GM12878 (cell line): ENCODE measurements around the gene MARCHF10. TPM values are rescaled to one million over a fixed set of nuclear protein-coding genes. Genes with fewer than 3 reads are reported as not detected.

ENCODE experiments used
- ATAC-seq: fragments of 200-7000 bp; cut with Tn5 transposase; 3 replicates; pipeline ENCODE4 v1.9.1; 2020; ENCODE audit warnings: mild to moderate bottlenecking, moderate library complexity
- BruUV-seq: library from RNA; stranded (reverse); fragments of 400-500 nt; replicated peaks from 2 replicates; lab custom pipeline; 2021; lab: Mats Ljungman, UMichigan
- CTCF ChIA-PET: fragments of 300-600 bp; sonication (Branson Sonifier 250); formaldehyde crosslinking; extraction: SDS; loops from one replicate; lab custom pipeline; 2021; ENCODE audit warnings: inconsistent platforms; lab: Yijun Ruan, JAX
- POLR2A ChIA-PET: fragments of 350-600 bp; formaldehyde crosslinking; extraction: SDS; loops from one replicate; lab custom pipeline; 2021; ENCODE audit warnings: inconsistent platforms; lab: Charles Lee
- RAD21 ChIA-PET: fragments of 300-600 bp; sonication (Branson Sonifier 250); formaldehyde crosslinking; loops from one replicate; lab custom pipeline; 2023; ENCODE audit warnings: antibody characterized with exemption; ENCODE audit not compliant: unreplicated experiment; lab: Charles Lee
- SMC1A ChIA-PET: fragments of 300-600 bp; sonication (Branson Sonifier 250); formaldehyde crosslinking; loops from one replicate; lab custom pipeline; 2023; ENCODE audit not compliant: unreplicated experiment, uncharacterized antibody; lab: Charles Lee
- DNase-seq: peaks from one replicate; pipeline ENCODE4 v3.0.0-alpha.2; 2011; ENCODE audit warnings: low read depth, low spot score
- FAIRE-seq: peaks from 3 replicates; lab custom pipeline; 2011; peaks lifted over from hg19 to GRCh38; lab: Jason Lieb, UNC
- H2AFZ ChIP-seq: 2 replicates; pipeline ENCODE4 v1.6.0; 2011; ENCODE audit warnings: low read depth, low read length, control low read depth; ENCODE audit not compliant: control insufficient read depth
- H3K27ac ChIP-seq: 2 replicates; pipeline ENCODE4 v1.5.1; 2011; ENCODE audit warnings: control low read depth; ENCODE audit not compliant: control insufficient read depth, insufficient read depth
- H3K27me3 ChIP-seq, 2 experiments: replicated peaks in 1 of 2; 2 replicates each; pipeline versions ENCODE4 v1.6.0 to v1.6.1; 2011; ENCODE audit warnings: low read length in 1 of 2; ENCODE audit not compliant: control insufficient read depth in 2 of 2, insufficient read depth in 2 of 2
- H3K36me3 ChIP-seq, 2 experiments: 2 replicates each; pipeline ENCODE4 v1.5.1; 2011; ENCODE audit warnings: low read length in 1 of 2; ENCODE audit not compliant: control insufficient read depth in 2 of 2, insufficient read depth in 2 of 2
- H3K4me1 ChIP-seq: 2 replicates; pipeline ENCODE4 v1.6.1; 2011; ENCODE audit warnings: mild to moderate bottlenecking, low read length, moderate library complexity, mixed read lengths; ENCODE audit not compliant: control insufficient read depth, insufficient read depth
- H3K4me2 ChIP-seq: 2 replicates; pipeline ENCODE4 v1.6.0; 2011; ENCODE audit warnings: control low read depth; ENCODE audit not compliant: control insufficient read depth, insufficient read depth
- H3K4me3 ChIP-seq: fragments of 200-600 bp; sonication (generic); 2 replicates; pipeline ENCODE4 v1.5.1; 2016
- H3K79me2 ChIP-seq: 2 replicates; pipeline ENCODE4 v1.6.0; 2011; ENCODE audit warnings: low read length; ENCODE audit not compliant: control insufficient read depth, insufficient read depth
- H3K9ac ChIP-seq: 2 replicates; pipeline ENCODE4 v1.8.0; 2011; ENCODE audit warnings: low read length, control low read depth, mixed read lengths; ENCODE audit not compliant: control insufficient read depth, insufficient read depth
- H3K9me3 ChIP-seq: replicated peaks from 3 replicates; pipeline ENCODE4 v1.5.1; 2011; ENCODE audit warnings: mild to moderate bottlenecking, low read length; ENCODE audit not compliant: control insufficient read depth, insufficient read depth
- H4K20me1 ChIP-seq: 2 replicates; pipeline ENCODE4 v1.6.0; 2011; ENCODE audit not compliant: control insufficient read depth, insufficient read depth
- CTCF ChIP-seq, 3 experiments: IDR thresholded peaks in 2 of 3; conservative IDR thresholded peaks in 1 of 3; 2 replicates each; pipeline ENCODE4 v1.5.1; 2011; ENCODE audit warnings: low read depth in 3 of 3, low read length in 3 of 3, mild to moderate bottlenecking in 3 of 3, control low read depth in 2 of 3, moderate library complexity in 2 of 3, inconsistent platforms in 1 of 3, mixed read lengths in 1 of 3; ENCODE audit not compliant: control insufficient read depth in 2 of 3, insufficient read depth in 1 of 3; ENCODE audit errors: extremely low read depth in 1 of 3
- MEF2B ChIP-seq: fragments of 450-650 bp; IDR thresholded peaks from 2 replicates; pipeline ENCODE4 v1.6.1; 2018; ENCODE audit warnings: mild to moderate bottlenecking, moderate library complexity; ENCODE audit not compliant: partially characterized antibody, poor library complexity, severe bottlenecking
- NBN ChIP-seq: fragments of 450-650 bp; IDR thresholded peaks from 2 replicates; pipeline ENCODE4 v1.6.1; 2016
- PRDM15 ChIP-seq: fragments of 450-650 bp; formaldehyde crosslinking; IDR thresholded peaks from 2 replicates; pipeline ENCODE4 v1.4.0; 2020; ENCODE audit warnings: mild to moderate bottlenecking, moderate library complexity
- SMAD1 ChIP-seq: fragments of 450-650 bp; IDR thresholded peaks from 2 replicates; pipeline ENCODE4 v1.6.1; 2018; ENCODE audit warnings: mild to moderate bottlenecking, low read depth; ENCODE audit not compliant: partially characterized antibody
- SMARCA5 ChIP-seq: fragments of 450-650 bp; IDR thresholded peaks from 2 replicates; pipeline ENCODE4 v1.6.1; 2017; ENCODE audit warnings: mild to moderate bottlenecking
- ZNF24 ChIP-seq: fragments of 450-650 bp; IDR thresholded peaks from 2 replicates; pipeline ENCODE4 v1.6.1; 2017; ENCODE audit warnings: antibody characterized with exemption, mild to moderate bottlenecking
- WGBS: methylation state at CpG from one replicate; pipeline ENCODE4 v1.1.6; 2016; ENCODE audit warnings: low lambda C conversion rate; ENCODE audit not compliant: insufficient replicate concordance, insufficient coverage; ENCODE audit errors: missing lambda C conversion rate; 5-methylcytosine and 5-hydroxymethylcytosine counted together
- in situ Hi-C: fragments of 300-500 bp; cut with MboI; formaldehyde crosslinking; loops from 9 replicates; pipeline ENCODE4 v1.14.3; 2018; ENCODE audit warnings: mixed read lengths
- intact Hi-C: fragments of 100-400 bp; cut with micrococcal nuclease; formaldehyde crosslinking; loops from one replicate; pipeline ENCODE4 v1.14.2; 2022; ENCODE audit not compliant: unreplicated experiment
- polyA plus RNA-seq, 11 experiments: library from polyadenylated mRNA; depleted of rRNA in 4 of 11; unstranded in 6 of 11; stranded (reverse) in 5 of 11; fragments of >200 nt; fragmentation: Nextera tagmentation in 4 of 11; fragmentation: Illumina TruSeq in 1 of 11; extraction: Ambion mirVana in 4 of 11; extraction: Trizol in 1 of 11; gene quantifications; 1 replicate in 1 of 11; 2 replicates in 10 of 11; pipeline versions ENCODE4 v1.2.1 to v1.2.3, GENCODE V29; 2011 to 2016; ENCODE audit warnings: inconsistent platforms in 2 of 11, missing spikeins in 2 of 11, low read depth in 1 of 11
- total RNA-seq, 4 experiments: library from RNA; depleted of rRNA in 3 of 4; stranded (reverse); fragments of >200 nt in 3 of 4; fragmentation: Illumina TruSeq in 1 of 4; extraction: Trizol in 1 of 4; gene quantifications; 2 replicates each; pipeline versions ENCODE4 v1.2.1 to v1.2.3, GENCODE V29; 2013 to 2021

The MARCHF10 gene
- total and polyA plus RNA-seq, 10 of the 15 experiments (the other 5 are each of a cell fraction or from before 2014, with no cell fraction given), result 0.11 to 0.24 TPM; not detected in 8

- TF ChIP-seq MEF2B (no peak), SMAD1 (no peak), SMARCA5 (no peak), NBN (no peak), PRDM15 (CRISPR knock-in tag) (no peak), ZNF24 (no peak), CTCF (IDR thresholded peaks at IDR 0.05 in 2 of 3, conservative IDR thresholded peaks at IDR 0.05 in 1 of 3; ENCODE audit: control insufficient read depth in 2 of 3, extremely low read depth in 1 of 3, insufficient read depth in 1 of 3, low read depth in 3 of 3, low read length in 3 of 3) (no peak)
- H3K9ac ChIP-seq, result no peak overlapping the region
- no peaks in the 10 kb centered on the region for H3K79me2 ChIP-seq
- no TSS peak for BruUV-seq
- H2AFZ ChIP-seq, result no peak overlapping the region
- intact Hi-C loops (no loop called here), in situ Hi-C loops (no loop called here)
- H3K9me3 ChIP-seq, result no peaks in the 10 kb centered on the region; the same call in 2 of the 3 replicates
- no peak overlapping the region for H3K27ac ChIP-seq
- SMC1A ChIA-PET, result no interaction called here
- H3K4me2 ChIP-seq, result no peak overlapping the region
- H3K4me1 ChIP-seq, result no peaks in the 10 kb centered on the region
- DNase-seq (no peak), FAIRE-seq (no peak), ATAC-seq (no peak)
- CTCF ChIA-PET, result no interaction called here
- WGBS, result 53% methylated on average over 9 of the region's 9 CpGs
- no peak overlapping the region for H3K4me3 ChIP-seq
- RAD21 ChIA-PET, result no interaction called here
- no peaks in the 10 kb centered on the region for H4K20me1 ChIP-seq
- no peaks in the 10 kb centered on the region for H3K36me3 ChIP-seq
- no peaks in the 10 kb centered on the region for H3K27me3 ChIP-seq
- POLR2A ChIA-PET, result no interaction called here
Observed at GRCh38 chr17:62738281-62738680, 69.8 kb downstream of the MARCHF10 start.
